Heart right ventricle (tissue), 16 donors: ENCODE data around the gene CERS3. TPM values are rescaled to one million over a fixed set of nuclear protein-coding genes. Genes with fewer than 3 reads are reported as not detected.

ENCODE experiments used
- ATAC-seq, 8 donors: fragments of 200-7000 bp; cut with Tn5 transposase; one replicate each; pipeline ENCODE4 v1.9.1; 2020; ENCODE audit warnings: mild to moderate bottlenecking in 8 of 8, moderate library complexity in 8 of 8, moderate number of reproducible peaks in 1 of 8
- DNase-seq, 2 donors: peaks; one replicate each; pipeline ENCODE4 v3.0.0-alpha.2; 2020
- H3K27ac ChIP-seq, 10 donors: fragments of 200-600 bp; sonication (generic) in 2 of 10; one replicate each; pipeline versions ENCODE4 v1.5.0 to v1.8.0; 2020 to 2022; ENCODE audit warnings: mild to moderate bottlenecking in 3 of 10
- H3K27me3 ChIP-seq, 7 donors: fragments of 200-600 bp; one replicate each; pipeline ENCODE4 v1.8.0; 2021 to 2022; ENCODE audit warnings: mild to moderate bottlenecking in 2 of 7
- H3K36me3 ChIP-seq, 9 donors: fragments of 200-600 bp; sonication (generic) in 1 of 9; one replicate each; pipeline versions ENCODE4 v1.5.0 to v1.8.0; 2020 to 2022; ENCODE audit warnings: mild to moderate bottlenecking in 2 of 9
- H3K4me1 ChIP-seq, 9 donors: fragments of 200-600 bp; sonication (generic) in 1 of 9; one replicate each; pipeline versions ENCODE4 v1.5.0 to v1.8.0; 2020 to 2022; ENCODE audit warnings: mild to moderate bottlenecking in 4 of 9
- H3K4me3 ChIP-seq, 10 donors: fragments of 200-600 bp; sonication (generic) in 2 of 10; one replicate each; pipeline versions ENCODE4 v1.5.0 to v1.8.0; 2020 to 2022; ENCODE audit warnings: mild to moderate bottlenecking in 7 of 10, moderate library complexity in 2 of 10
- H3K9me3 ChIP-seq, 11 donors: fragments of 200-600 bp in 10 of 11; sonication (generic) in 2 of 11; one replicate each; pipeline versions ENCODE4 v1.5.0 to v1.8.0; 2013 to 2022; ENCODE audit warnings: mild to moderate bottlenecking in 2 of 11, control low read depth in 1 of 11, moderate library complexity in 1 of 11
- WGBS, 2 donors: extraction: QIAGEN DNeasy Blood & Tissue Kit; methylation state at CpG; one replicate each; pipeline ENCODE4 v1.1.7; 2013; ENCODE audit warnings: inconsistent platforms in 1 of 2; 5-methylcytosine and 5-hydroxymethylcytosine counted together
- intact Hi-C, 10 donors: fragments of 100-400 bp; cut with DNase I; formaldehyde crosslinking; loops; one replicate each; pipeline versions ENCODE4 v1.11.1 to v1.14.2; 2022
- polyA plus RNA-seq, 2 donors: library from polyadenylated mRNA; stranded (reverse); fragments of 200-250 nt; gene quantifications; one replicate each; pipeline ENCODE4 v1.2.3, GENCODE V29; 2013
- total RNA-seq, 10 donors: library from RNA; stranded (reverse); fragmentation: NEBNext Ultra II Directional in 3 of 10; extraction: Animal tissue kit (Norgen Biotek cat#: 25700) in 3 of 10; gene quantifications; one replicate each; pipeline versions ENCODE4 v1.2.1 to v1.2.4, GENCODE V29; 2021 to 2023
- TF ChIP-seq, protein P1 (sequence below), 9 donors: fragments of 200-600 bp; sonication (generic) in 2 of 9; IDR thresholded peaks; one replicate each; pipeline versions ENCODE4 v1.5.0 to v1.8.0; 2021 to 2022; ENCODE audit warnings: antibody characterized with exemption in 9 of 9, mild to moderate bottlenecking in 5 of 9, moderate library complexity in 1 of 9
- donor health status: Arrhythmogenic right ventricular cardiomyopathy.
- donor health status: ischemic (EF 13 %, LVEDD 7.1; RV severe dilation, severe dysfunction).
- donor health status: healthy with polysubstance abuse.
- donor health status: DM: no; HTN: yes; CAD: no.
- donor health status: DM: no; HTN: no; CAD: no.
- donor health status: ischemic (EF 25% LVEDD 6.9; RV normal size, moderate dysfunction).
- donor health status: ischemic (EF 25% LVEDD 5.7; RV mildly dilated, moderate dysfunction).
- donor health status: healthy.
- donor health status: DM: yes; HTN: yes; CAD: no.
- donor health status: Ischemic cardiomyopathy.
- donor health status: ischemic (EF 35%, LVEDD 5.7; RV mildly dilated, moderate dysfunction).
- donor health status: nonischemic (EF 11% LVEDD 7.7; RV severe dilation, severe dysfunction).
- donor health status: DM: yes; HTN: yes; CAD: no.
- donor health status: PGD.
- donor health status: ischemic (EF 29% LVEDD 5.4; RV normal size, mild dysfunction).
- donor health status: nonischemic (EF 23%, LVEDD 6.1; RV moderate dilation, normal function).

The CERS3 gene
- total and polyA plus RNA-seq, 12 donors, result 0.03 TPM; not detected in 11

DNA sequence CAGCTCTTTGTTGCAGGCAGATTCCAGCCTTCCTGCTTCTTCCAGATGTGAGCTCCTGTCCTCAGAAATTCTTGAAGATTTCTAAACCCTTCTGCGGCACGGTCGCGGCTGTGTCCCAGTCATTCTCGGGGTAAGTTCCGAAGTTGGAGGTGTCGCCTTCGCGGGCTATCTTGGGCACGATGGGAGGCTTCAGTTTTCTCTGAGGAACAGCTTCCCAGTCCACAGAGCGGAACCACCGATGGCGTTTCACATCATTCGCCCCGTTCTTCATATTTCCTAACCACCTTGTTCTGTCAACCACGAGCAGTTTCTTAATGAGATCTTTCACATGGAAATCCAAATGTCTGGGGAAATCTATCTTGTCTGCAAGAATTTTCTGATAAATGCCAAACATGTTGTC is 24.7 kb upstream of the CERS3 start:
- Histone ChIP-seq H3K4me3 (no peak overlapping the region), H3K36me3 (no peaks in the 10 kb centered on the region), H3K27ac (no peak overlapping the region), H3K4me1 (no peaks in the 10 kb centered on the region), H3K9me3 (peaks cover 0 to under 1% (median 0%) of the 10 kb centered on the region in 11 donors), H3K27me3 (no peaks in the 10 kb centered on the region)
- WGBS, 2 donors, result 93 to 94% methylated on average over 16 of the region's 16 CpGs
- no peak for DNase-seq
- TF ChIP-seq, protein P1, sequence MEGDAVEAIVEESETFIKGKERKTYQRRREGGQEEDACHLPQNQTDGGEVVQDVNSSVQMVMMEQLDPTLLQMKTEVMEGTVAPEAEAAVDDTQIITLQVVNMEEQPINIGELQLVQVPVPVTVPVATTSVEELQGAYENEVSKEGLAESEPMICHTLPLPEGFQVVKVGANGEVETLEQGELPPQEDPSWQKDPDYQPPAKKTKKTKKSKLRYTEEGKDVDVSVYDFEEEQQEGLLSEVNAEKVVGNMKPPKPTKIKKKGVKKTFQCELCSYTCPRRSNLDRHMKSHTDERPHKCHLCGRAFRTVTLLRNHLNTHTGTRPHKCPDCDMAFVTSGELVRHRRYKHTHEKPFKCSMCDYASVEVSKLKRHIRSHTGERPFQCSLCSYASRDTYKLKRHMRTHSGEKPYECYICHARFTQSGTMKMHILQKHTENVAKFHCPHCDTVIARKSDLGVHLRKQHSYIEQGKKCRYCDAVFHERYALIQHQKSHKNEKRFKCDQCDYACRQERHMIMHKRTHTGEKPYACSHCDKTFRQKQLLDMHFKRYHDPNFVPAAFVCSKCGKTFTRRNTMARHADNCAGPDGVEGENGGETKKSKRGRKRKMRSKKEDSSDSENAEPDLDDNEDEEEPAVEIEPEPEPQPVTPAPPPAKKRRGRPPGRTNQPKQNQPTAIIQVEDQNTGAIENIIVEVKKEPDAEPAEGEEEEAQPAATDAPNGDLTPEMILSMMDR (IDR thresholded peaks at IDR 0.05), result no peak
- intact Hi-C loops, result no loop called here
- ATAC-seq, result no peak

DNA sequence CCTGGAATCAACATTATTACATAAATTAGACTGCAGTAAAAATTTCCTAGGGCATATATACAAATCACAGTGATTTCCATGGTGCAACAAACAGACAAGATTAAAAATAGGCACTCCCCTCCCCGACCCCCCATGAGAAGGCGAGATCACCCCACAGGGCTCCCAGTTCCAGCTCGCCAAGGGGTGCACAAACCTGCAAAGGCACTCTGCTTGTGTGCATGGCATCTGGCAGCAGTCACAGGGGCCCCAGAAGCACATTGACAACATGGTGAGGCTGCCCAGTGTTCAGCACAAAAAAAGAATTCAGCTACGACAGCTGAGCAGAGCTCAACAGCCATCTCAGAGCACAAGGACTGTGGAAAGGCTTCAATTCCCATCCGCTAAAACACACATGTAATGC is 19.2 kb upstream of the CERS3 start:
- TF ChIP-seq, protein P1 (IDR thresholded peaks at IDR 0.05), result no peak
- no peak overlapping the region for H3K27ac ChIP-seq
- 73 to 83% methylated on average over 5 of the region's 5 CpGs for WGBS, 2 donors
- intact Hi-C loops, result no loop called here
- H3K27me3 ChIP-seq, result peaks cover 0 to 25% (median 19%) of the 10 kb centered on the region in 7 donors
- ATAC-seq, result no peak
- no peak overlapping the region for H3K4me3 ChIP-seq
- peaks cover 0 to 8% (median 0%) of the 10 kb centered on the region in 9 donors for H3K4me1 ChIP-seq
- DNase-seq, result no peak
- no peaks in the 10 kb centered on the region for H3K36me3 ChIP-seq
- no peaks in the 10 kb centered on the region for H3K9me3 ChIP-seq

DNA sequence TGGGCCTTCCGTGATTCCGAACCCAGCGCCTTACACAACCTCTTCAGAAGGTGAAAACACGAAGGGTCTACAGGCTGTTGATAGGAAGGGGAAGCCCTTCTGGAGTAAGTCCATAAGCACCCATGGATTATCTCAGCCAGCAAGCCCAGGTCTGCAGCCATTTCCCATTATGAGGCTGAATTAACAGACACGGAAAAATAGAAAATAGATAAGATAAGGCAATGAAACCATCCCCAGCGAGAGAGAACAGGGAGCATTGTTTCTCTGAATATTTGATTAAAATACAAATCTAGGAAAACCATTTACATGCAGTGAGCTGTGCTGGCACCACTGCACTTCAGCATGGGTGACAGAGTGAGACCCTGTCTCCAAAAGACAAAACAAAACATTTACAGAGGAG is 16.2 kb upstream of the CERS3 start:
- 53% methylated on average over 6 of the region's 6 CpGs for WGBS, 2 donors

DNA sequence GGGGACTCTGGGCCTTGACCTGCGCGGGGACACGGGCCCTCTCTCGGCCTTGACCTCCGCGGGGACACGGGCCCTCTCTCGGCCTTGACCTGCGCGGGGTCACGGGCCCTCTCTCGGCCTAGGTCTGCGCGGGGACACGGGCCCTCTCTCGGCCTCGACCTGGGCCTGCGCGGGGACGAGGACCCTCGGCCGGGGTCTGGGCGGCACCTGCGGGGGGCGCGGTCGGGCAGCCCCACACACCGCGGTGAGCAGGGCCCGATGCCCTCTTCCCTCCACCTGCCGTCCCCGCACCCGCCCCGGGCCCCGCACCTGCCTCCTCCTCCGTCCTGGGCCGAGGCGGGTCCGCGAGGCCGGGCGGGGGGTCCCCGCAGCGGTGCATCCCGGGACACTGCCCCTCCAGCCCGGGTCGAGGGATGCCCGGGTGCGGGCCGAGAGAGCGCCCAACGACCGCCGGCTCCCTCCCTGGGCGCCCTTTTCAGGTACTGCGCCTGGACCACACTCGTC is 15.6 kb upstream of the CERS3 start:
- peaks cover 0 to 48% (median 19%) of the 10 kb centered on the region in 7 donors for H3K27me3 ChIP-seq
- no peak overlapping the region for H3K4me3 ChIP-seq
- intact Hi-C loops, result no loop called here
- TF ChIP-seq, protein P1 (IDR thresholded peaks at IDR 0.05), result no peak
- H3K27ac ChIP-seq, result no peak overlapping the region
- H3K9me3 ChIP-seq, result no peaks in the 10 kb centered on the region
- peaks cover 0 to 8% (median 0%) of the 10 kb centered on the region in 9 donors for H3K4me1 ChIP-seq
- DNase-seq (no peak), ATAC-seq (peak in 1 of 8 donors; percentile 10)
- 22 to 66% methylated on average over 50 to 57 of the region's 57 CpGs for WGBS, 2 donors
- no peaks in the 10 kb centered on the region for H3K36me3 ChIP-seq

More for the DNA sequence above, 16.2 kb upstream of the CERS3 start:
- TF ChIP-seq, protein P1 (IDR thresholded peaks at IDR 0.05), result no peak
- H3K27me3 ChIP-seq, result peaks cover 0 to 44% (median 19%) of the 10 kb centered on the region in 7 donors
- H3K4me1 ChIP-seq, result peaks cover 0 to 8% (median 0%) of the 10 kb centered on the region in 9 donors
- intact Hi-C loops, result no loop called here
- no peaks in the 10 kb centered on the region for H3K9me3 ChIP-seq
- ATAC-seq (no peak), DNase-seq (no peak)
- no peaks in the 10 kb centered on the region for H3K36me3 ChIP-seq
- H3K4me3 ChIP-seq, result no peak overlapping the region
- H3K27ac ChIP-seq, result no peak overlapping the region
